Astrocyte of the spinal cord (primary cell): Measurements from ENCODE around the gene PCDH1.
"Not testable (repeated sequence)": the region's sequence is repeated elsewhere in the genome, so short reads cannot be mapped to it uniquely, and the experiment has no call there.

Experiments used
- DNase-seq: peaks from one replicate; pipeline ENCODE4 v3.0.0; 2011; ENCODE audit warnings: low read depth, low spot score
- H3K4me3 ChIP-seq: 2 replicates; pipeline ENCODE4 v1.5.1; 2011; ENCODE audit warnings: low read depth, mild to moderate bottlenecking, low read length, moderate library complexity
- CTCF ChIP-seq: IDR thresholded peaks from 2 replicates; pipeline ENCODE4 v1.5.1; 2012; ENCODE audit warnings: low read depth, mild to moderate bottlenecking, low read length, inconsistent platforms
- in situ Hi-C: cut with HindIII; loops from 2 replicates; pipeline ENCODE4 v1.10.0; 2017; ENCODE audit warnings: low sequenced_read_pairs

The PCDH1 gene

GRCh38 chr5:141878186-141878710 lies at the start of gene PCDH1:
PCDH1 (minus strand) TSS chr5:141878410; CDS start chr5:141878262, 148 bp downstream.
- peak; percentile 22 for DNase-seq
- no peak for TF ChIP-seq CTCF
- in situ Hi-C loops: no loop called here

GRCh38 chr5:141926434-141926833 lies 48.2 kb upstream of the PCDH1 start:
- no peak for DNase-seq
- in situ Hi-C loops: no loop called here
- TF ChIP-seq CTCF: no peak
- no peak overlapping the region for H3K4me3 ChIP-seq

More at GRCh38 chr5:141878186-141878710, at the start of gene PCDH1:
- peak within 1 kb of the TSS; percentile 23 for H3K4me3 ChIP-seq

- in situ Hi-C loops: no loop called here
- DNase-seq: peak; percentile 95
- TF ChIP-seq CTCF: no peak
Measured at GRCh38 chr5:141923448-141924313, 45.5 kb upstream of the PCDH1 start, which contains the start of gene DELE1. DELE1 (plus strand) TSS chr5:141923871; CDS start chr5:141923942, 71 bp downstream.

DNA sequence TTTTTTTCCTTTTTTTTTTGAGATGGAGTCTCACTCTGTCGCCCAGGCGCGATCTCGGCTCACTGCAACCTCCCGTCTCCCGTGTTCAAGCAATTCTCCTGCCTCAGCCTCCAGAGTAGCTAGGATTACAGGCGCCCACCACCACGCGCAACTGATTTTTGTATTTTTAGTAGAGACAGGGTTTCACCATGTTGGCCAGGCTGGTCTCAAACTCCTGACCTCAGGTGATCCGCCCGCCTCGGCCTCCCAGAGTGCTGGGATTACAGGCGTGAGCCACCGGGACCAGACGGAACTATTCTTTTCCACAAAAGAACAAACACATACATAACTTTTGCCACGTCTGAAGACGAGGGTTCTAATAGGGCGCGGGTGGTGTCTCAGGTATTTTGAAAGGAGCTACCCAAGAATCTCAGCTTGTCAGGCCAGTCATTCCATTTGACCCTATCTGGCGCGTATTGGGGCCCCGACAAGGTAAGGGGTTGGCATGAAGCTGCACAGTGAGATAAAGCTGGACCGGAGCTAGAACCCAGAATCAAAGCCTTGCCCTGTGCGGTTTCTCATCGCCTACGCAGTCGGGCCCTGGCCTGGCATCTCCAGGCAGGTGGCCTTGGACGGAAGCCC lies 44.7 kb upstream of the PCDH1 start:
- DNase-seq, in situ Hi-C loops: not testable (repeated sequence)

More at GRCh38 chr5:141923448-141924313, 45.5 kb upstream of the PCDH1 start, which contains the start of gene DELE1:
- peak within 1 kb of the TSS; percentile 75 for H3K4me3 ChIP-seq

DNA sequence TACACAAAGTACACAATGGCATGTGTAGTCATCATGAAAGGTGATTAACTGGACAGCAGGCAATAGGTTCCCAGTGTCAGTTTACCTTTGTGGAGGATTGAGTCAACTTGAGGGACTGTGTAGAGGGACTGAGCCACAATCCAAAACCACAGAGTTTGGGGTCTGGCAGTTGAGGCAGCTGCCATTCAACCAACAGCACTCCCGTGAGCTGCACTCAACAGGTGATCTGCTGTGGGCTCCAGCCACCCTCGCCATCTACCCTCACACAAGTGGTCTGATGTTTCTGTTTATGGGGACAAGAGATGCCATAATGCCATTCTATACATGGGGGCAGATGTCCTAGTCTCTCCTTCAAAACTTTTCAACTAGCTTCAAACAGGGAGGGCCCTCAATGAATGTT lies 42.6 kb upstream of the PCDH1 start:
- no peak for DNase-seq
- no peak overlapping the region for H3K4me3 ChIP-seq
- in situ Hi-C loops: no loop called here
- TF ChIP-seq CTCF: no peak

More for the DNA sequence above, 44.7 kb upstream of the PCDH1 start:
- H3K4me3 ChIP-seq: peak overlapping the region; percentile 75

DNA sequence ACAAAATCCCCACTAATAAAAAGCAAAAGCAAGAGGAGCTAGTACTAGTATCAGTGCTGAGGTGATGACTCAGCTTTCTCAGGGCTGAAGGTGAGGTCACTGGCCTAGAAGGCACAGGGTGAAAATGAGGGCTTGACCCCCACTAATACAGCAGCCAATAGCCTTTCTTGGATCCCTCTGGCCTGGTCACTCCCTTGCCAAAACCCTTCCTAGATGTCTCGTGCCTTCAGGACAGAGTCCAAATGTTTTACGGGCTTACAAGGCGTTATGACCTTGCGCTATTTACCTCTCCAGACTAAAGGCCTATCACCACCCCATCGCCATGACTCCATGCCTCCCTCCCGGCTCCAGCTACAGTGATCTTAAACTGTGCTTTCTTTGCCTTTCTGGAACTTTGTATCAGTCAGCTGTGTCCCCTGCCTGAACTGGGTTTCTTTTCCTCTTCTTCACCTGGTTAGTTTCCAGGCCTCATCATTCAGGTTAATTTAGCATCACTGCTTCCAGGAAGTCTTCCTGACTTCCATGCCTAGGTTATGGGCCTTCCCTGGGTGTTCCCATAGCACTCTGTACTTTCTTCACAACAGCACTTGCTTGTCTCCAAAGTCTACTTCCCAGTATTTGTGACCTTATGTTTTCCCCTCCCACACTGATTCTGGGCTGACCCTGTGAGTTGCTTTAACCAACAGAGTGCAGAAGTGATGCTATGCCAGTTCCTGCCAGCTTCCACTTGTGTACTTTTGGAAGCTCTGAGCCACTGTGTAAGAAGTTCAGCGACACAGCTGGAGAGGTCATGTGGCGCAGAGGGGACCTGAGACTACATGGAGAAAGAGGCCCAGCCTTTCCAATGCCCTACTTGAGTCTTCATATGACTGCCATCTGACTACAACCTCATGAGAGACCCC lies 41.3 kb upstream of the PCDH1 start:
- H3K4me3 ChIP-seq: no peak overlapping the region
- TF ChIP-seq CTCF: no peak
- no peak for DNase-seq
- in situ Hi-C loops: no loop called here
